Measurements from ENCODE around the gene NUDT2.

The NUDT2 gene

DNA sequence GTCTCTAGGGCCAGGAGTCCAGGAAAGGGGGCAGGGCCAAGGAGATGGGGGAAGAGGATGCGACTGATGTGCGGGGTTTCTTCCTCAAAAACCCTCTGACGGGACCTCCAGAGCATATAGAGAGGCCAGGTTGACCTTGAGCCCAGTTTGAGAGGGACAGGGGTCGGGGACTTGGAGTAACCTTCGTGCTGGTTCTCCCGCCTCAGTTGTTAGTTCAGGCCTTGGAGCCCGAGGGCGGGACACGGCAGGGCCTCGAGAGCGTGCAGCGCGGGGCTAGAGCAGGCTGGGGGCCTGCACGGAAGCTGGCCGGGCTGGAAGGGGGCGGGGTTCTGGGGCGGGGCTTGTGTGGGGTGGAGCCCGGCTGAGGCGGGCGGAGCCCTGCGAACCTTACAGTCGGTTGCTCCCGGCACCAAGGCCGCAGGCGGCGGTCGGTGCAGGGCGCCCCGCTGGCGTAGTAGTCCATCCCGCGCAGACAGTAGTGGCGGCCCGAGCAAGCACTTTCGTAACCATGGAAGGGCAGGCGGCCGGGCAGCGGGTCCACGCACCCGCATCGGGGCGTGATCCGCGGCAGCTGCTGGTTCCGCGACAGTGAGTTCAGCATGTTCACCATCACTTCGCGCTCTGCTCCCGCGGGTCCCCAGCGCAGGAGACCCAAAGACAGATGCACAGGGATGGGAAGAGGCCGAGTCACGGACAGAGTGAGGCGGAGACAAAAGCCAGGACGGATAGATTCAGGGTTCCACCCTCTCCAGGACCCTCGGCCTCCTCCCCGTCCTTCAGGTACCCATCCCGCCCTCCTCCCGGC, 51.3 kb downstream of the NUDT2 start:
- peak overlapping the region; percentile 95 for H3K4me3 ChIP-seq (ENCODE audit: low read depth, low read length)
- H3K27me3 ChIP-seq (ENCODE audit: control insufficient read depth, insufficient read depth, low read length) = peaks cover 49% of the 10 kb centered on the region
- H3K4me1 ChIP-seq (ENCODE audit: control insufficient read depth, insufficient read depth, low read length) = peaks cover 6% of the 10 kb centered on the region
- no peaks in the 10 kb centered on the region for H3K36me3 ChIP-seq (ENCODE audit: control insufficient read depth, insufficient read depth, low read length)
- no peak overlapping the region for H3K9ac ChIP-seq (ENCODE audit: low read depth, low read length)
- H3K9me3 ChIP-seq (ENCODE audit: control insufficient read depth, insufficient read depth, low read length) = no peaks in the 10 kb centered on the region

DNA sequence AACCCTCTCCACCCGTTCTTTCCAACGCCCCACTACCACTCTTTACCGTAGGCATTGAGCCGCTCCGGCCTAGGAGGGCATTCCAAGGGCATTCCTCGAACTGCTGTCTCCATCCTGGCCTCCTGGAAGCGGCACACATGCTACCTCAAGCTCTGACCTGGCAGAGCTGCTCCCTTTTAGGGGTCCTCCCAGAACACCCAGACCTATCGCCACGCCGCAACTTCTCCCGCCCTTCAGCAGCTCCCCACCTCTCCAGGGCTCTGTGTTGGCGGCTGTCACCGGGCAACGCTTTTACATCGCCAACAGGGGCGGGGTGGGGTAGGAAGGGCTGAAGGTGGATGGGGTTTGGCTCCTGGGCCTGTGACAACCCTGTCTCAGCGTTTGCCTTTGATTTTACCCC, 52.0 kb downstream of the NUDT2 start:
- no peaks in the 10 kb centered on the region for H3K9me3 ChIP-seq (ENCODE audit: control insufficient read depth, insufficient read depth, low read length)
- H3K9ac ChIP-seq (ENCODE audit: low read depth, low read length) = no peak overlapping the region
- peak overlapping the region; percentile 81 for H3K4me3 ChIP-seq (ENCODE audit: low read depth, low read length)
- H3K4me1 ChIP-seq (ENCODE audit: control insufficient read depth, insufficient read depth, low read length) = peaks cover 2% of the 10 kb centered on the region
- no peaks in the 10 kb centered on the region for H3K36me3 ChIP-seq (ENCODE audit: control insufficient read depth, insufficient read depth, low read length)
- H3K27me3 ChIP-seq (ENCODE audit: control insufficient read depth, insufficient read depth, low read length) = peaks cover 46% of the 10 kb centered on the region

DNA sequence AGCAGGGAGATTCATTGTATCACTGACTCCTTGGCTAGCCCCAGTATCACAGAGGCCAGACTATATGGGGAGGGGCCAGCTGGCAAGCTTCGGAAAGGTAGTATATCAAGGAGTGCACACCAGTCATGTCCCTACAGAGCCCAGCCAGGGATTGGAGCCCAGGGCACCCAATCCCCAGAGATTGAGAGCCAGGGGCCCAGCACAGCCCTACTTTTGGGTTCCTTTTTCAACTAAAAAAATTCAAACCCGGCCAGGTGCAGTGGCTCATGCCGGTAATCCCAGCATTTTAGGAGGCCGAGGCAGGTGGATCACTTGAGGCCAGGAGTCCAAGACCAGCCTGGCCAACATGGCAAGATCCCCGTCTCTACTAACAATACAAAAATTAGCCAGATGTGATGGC, 52.7 kb downstream of the NUDT2 start:
- H3K27me3 ChIP-seq (ENCODE audit: control insufficient read depth, insufficient read depth, low read length) = peaks cover 46% of the 10 kb centered on the region
- H3K4me1 ChIP-seq (ENCODE audit: control insufficient read depth, insufficient read depth, low read length) = peaks cover 2% of the 10 kb centered on the region
- no peaks in the 10 kb centered on the region for H3K36me3 ChIP-seq (ENCODE audit: control insufficient read depth, insufficient read depth, low read length)
- H3K9me3 ChIP-seq (ENCODE audit: control insufficient read depth, insufficient read depth, low read length) = no peaks in the 10 kb centered on the region
- H3K4me3 ChIP-seq (ENCODE audit: low read depth, low read length) = no peak overlapping the region
- H3K9ac ChIP-seq (ENCODE audit: low read depth, low read length) = no peak overlapping the region

DNA sequence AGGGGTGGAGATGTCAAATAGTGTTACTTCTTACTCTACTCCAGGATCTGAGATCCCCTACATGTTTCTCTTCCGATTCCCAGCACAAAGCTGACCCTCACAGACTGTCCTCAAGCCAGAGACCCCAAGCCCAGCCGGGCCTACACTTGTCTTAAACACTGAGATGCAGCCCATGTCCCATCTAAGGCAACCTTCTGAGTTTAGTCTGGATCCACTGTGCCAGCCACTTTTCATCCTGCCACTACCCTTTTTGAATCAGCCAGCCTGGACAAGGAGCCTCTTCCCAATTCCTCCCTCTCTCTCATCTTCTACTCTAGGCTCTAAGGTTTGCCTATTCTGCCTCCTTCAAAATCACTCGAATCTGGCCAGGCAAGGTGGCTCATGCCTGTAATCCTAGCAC, 53.5 kb downstream of the NUDT2 start:
- no peak overlapping the region for H3K9ac ChIP-seq (ENCODE audit: low read depth, low read length)
- H3K36me3 ChIP-seq (ENCODE audit: control insufficient read depth, insufficient read depth, low read length) = no peaks in the 10 kb centered on the region
- peaks cover 2% of the 10 kb centered on the region for H3K4me1 ChIP-seq (ENCODE audit: control insufficient read depth, insufficient read depth, low read length)
- no peak overlapping the region for H3K4me3 ChIP-seq (ENCODE audit: low read depth, low read length)
- no peaks in the 10 kb centered on the region for H3K9me3 ChIP-seq (ENCODE audit: control insufficient read depth, insufficient read depth, low read length)
- H3K27me3 ChIP-seq (ENCODE audit: control insufficient read depth, insufficient read depth, low read length) = peaks cover 46% of the 10 kb centered on the region

DNA sequence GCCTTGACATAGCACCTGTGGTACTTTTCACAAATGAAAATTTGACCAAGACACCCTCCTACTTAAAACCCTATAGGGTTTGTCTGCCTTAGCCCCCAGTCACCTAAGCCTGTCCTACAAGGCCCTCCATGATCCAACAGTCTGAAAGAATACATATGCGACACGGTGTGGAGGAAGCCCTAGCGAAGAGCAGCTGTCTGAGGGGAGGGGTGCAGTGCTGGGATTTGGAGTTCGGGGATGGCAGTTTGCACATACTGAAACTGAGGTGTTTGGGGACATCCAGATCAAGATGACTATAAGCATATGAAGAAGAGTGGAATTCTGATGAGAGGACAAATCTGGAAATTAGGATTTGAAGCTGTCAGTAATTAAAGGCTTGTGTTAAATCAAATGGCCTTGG, 54.5 kb downstream of the NUDT2 start:
- Histone ChIP-seq H3K4me1 (ENCODE audit: control insufficient read depth, insufficient read depth, low read length) (peaks cover 2% of the 10 kb centered on the region), H3K27me3 (ENCODE audit: control insufficient read depth, insufficient read depth, low read length) (peaks cover 36% of the 10 kb centered on the region), H3K4me3 (ENCODE audit: low read depth, low read length) (no peak overlapping the region), H3K9ac (ENCODE audit: low read depth, low read length) (no peak overlapping the region), H3K36me3 (ENCODE audit: control insufficient read depth, insufficient read depth, low read length) (no peaks in the 10 kb centered on the region), H3K9me3 (ENCODE audit: control insufficient read depth, insufficient read depth, low read length) (no peaks in the 10 kb centered on the region)

DNA sequence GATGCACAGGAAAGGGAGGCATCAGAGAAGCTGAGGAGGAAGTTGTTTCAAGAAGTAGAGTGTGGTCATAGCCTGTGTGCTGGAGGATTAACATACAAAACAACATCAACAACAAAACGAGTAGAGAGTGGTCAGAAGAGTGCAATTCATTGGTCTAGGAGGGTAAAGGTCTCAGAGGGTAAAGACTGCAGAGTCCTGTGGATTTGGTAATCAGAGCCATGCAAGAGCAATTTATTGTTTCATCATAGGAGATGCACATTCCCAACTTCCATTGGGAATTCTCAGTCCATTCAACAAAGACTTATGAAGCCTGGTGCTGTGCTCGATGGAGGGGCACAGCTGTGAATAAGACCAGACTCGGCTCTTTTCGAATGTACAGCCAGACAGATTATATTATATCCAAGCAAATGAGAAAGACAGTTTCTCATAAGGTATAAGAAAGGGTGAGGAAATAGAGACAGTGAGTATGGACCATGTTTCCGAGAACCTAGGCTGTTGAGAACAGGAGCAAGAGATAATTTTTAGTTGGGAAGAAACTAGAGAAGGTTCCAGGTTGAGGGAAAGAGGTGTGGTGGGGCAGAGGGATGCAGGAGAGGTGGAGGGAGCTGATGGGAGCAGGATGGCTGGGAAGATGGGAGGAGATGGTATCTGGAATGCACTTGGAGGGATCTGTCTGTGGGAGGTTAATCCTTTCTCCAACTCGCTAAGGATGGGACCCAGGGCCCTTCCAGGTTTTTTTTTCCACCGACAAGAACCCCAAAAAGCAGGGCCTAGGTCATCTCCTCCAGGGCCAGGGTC, 55.2 kb downstream of the NUDT2 start:
- H3K36me3 ChIP-seq (ENCODE audit: control insufficient read depth, insufficient read depth, low read length) = no peaks in the 10 kb centered on the region
- no peak overlapping the region for H3K9ac ChIP-seq (ENCODE audit: low read depth, low read length)
- H3K27me3 ChIP-seq (ENCODE audit: control insufficient read depth, insufficient read depth, low read length) = peaks cover 36% of the 10 kb centered on the region
- no peaks in the 10 kb centered on the region for H3K4me1 ChIP-seq (ENCODE audit: control insufficient read depth, insufficient read depth, low read length)
- no peak overlapping the region for H3K4me3 ChIP-seq (ENCODE audit: low read depth, low read length)
- H3K9me3 ChIP-seq (ENCODE audit: control insufficient read depth, insufficient read depth, low read length) = no peaks in the 10 kb centered on the region

DNA sequence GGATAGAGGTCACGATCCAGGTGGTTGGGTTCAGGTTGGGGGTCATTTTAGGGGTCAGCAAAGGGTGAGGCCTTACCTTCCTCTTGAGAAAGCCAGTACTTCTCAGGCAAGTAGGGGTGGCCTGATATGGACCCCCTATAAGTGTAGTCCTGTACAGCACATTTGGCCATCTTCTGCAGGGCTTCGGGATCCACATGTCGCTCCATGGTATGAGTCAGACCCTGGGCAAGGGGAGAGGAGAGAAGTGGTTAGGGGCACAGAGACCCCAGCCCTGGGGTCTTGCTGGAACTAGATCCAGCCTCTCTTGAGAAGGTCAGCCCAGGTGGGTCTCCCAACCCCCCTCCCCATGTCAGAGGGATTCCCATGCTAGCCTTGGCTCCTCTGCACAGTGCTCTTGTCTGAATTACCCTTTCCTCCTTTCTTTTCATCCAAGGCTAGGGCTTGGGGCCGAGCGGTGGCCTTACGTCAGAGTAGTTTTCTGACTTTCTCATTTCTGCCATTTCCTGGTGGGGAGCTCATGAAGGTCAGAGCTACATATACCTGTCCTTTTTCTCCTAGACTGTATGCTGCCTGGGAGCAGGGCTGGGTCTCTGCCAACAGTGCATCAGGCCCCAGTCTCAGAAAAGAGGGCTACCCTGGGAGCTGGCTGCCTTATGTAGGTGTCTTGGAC, 56.3 kb downstream of the NUDT2 start:
- Histone ChIP-seq H3K9ac (ENCODE audit: low read depth, low read length) (no peak overlapping the region), H3K27me3 (ENCODE audit: control insufficient read depth, insufficient read depth, low read length) (peaks cover 28% of the 10 kb centered on the region), H3K36me3 (ENCODE audit: control insufficient read depth, insufficient read depth, low read length) (no peaks in the 10 kb centered on the region), H3K4me1 (ENCODE audit: control insufficient read depth, insufficient read depth, low read length) (no peaks in the 10 kb centered on the region), H3K9me3 (ENCODE audit: control insufficient read depth, insufficient read depth, low read length) (no peaks in the 10 kb centered on the region), H3K4me3 (ENCODE audit: low read depth, low read length) (no peak overlapping the region)

DNA sequence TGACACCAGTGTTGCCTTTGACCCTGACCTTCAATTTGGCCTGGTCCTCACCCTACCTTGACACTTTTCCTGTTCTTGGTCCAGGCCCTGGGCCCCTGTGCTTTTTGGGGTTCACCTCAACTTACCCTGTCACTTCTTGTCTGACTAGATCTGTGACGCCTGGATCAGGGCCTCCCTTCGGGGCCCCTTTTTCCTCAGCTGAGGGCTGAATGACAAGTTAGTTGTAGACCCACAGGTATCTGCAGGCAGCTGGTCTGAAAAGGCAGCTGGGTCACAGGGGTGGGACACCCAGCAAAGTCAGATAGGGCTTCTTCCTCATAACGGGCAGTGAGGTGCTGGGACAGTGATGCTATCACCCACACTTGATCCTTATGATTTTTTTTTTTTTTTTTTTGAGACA, 57.3 kb downstream of the NUDT2 start:
- H3K36me3 ChIP-seq (ENCODE audit: control insufficient read depth, insufficient read depth, low read length) = no peaks in the 10 kb centered on the region
- H3K9me3 ChIP-seq (ENCODE audit: control insufficient read depth, insufficient read depth, low read length) = no peaks in the 10 kb centered on the region
- H3K4me3 ChIP-seq (ENCODE audit: low read depth, low read length) = no peak overlapping the region
- no peaks in the 10 kb centered on the region for H3K4me1 ChIP-seq (ENCODE audit: control insufficient read depth, insufficient read depth, low read length)
- H3K9ac ChIP-seq (ENCODE audit: low read depth, low read length) = no peak overlapping the region
- H3K27me3 ChIP-seq (ENCODE audit: control insufficient read depth, insufficient read depth, low read length) = peaks cover 22% of the 10 kb centered on the region

DNA sequence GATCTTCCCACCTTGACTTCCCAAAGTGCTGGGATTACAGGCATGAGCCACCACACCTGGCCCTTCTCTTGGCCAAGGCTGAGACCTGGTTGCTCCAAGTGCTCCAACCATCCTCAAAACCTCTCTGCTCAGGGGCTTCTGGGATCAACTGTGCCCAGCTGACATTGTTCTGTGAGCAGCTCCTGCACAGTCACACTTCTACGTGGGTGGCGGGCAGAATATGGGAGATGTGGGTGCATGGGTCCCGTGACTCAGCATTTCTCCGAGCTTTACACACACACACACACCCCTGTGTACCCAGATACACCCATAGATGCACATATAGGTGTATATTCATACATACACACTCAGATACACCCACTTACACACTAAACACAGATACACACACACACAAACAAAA, 57.9 kb downstream of the NUDT2 start:
- peaks cover 16% of the 10 kb centered on the region for H3K27me3 ChIP-seq (ENCODE audit: control insufficient read depth, insufficient read depth, low read length)
- H3K9ac ChIP-seq (ENCODE audit: low read depth, low read length) = no peak overlapping the region
- H3K9me3 ChIP-seq (ENCODE audit: control insufficient read depth, insufficient read depth, low read length) = no peaks in the 10 kb centered on the region
- H3K4me3 ChIP-seq (ENCODE audit: low read depth, low read length) = no peak overlapping the region
- no peaks in the 10 kb centered on the region for H3K36me3 ChIP-seq (ENCODE audit: control insufficient read depth, insufficient read depth, low read length)
- no peaks in the 10 kb centered on the region for H3K4me1 ChIP-seq (ENCODE audit: control insufficient read depth, insufficient read depth, low read length)

DNA sequence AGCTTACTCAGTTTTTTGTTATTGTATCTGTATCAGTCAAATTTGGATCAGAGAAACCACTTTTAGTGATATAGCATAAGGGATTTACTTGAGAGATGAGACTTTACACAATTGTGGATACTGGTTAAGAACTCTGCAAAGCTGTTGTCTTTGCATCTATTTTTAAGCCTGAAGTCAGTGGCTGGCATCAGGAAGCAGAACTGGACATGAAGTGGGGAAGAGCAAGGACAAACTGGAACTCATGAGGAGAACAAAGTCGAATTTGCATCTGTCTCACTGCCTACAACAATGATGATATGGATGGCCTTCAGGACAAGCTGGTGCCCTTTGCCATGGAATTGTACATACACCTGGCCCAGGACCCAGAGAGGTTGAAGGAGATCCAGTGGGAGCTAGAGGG, 63.1 kb downstream of the NUDT2 start:
- no peaks in the 10 kb centered on the region for H3K4me1 ChIP-seq (ENCODE audit: control insufficient read depth, insufficient read depth, low read length)
- no peaks in the 10 kb centered on the region for H3K36me3 ChIP-seq (ENCODE audit: control insufficient read depth, insufficient read depth, low read length)
- H3K27me3 ChIP-seq (ENCODE audit: control insufficient read depth, insufficient read depth, low read length) = peaks cover 2% of the 10 kb centered on the region
- H3K9ac ChIP-seq (ENCODE audit: low read depth, low read length) = no peak overlapping the region
- no peaks in the 10 kb centered on the region for H3K9me3 ChIP-seq (ENCODE audit: control insufficient read depth, insufficient read depth, low read length)
- H3K4me3 ChIP-seq (ENCODE audit: low read depth, low read length) = no peak overlapping the region

Data from iPS-15b (cell line).